WERI-Rb-1 (cell line): ENCODE data around the gene CD93.
A peak's percentile ranks its signal among the peaks of the same experiment; 100 is the strongest.

Source experiments
- DNase-seq: peaks from one replicate; pipeline ENCODE4 v3.0.0-alpha.2; 2020
- H3K27ac ChIP-seq: fragments of 250-450 bp; sonication (Bioruptor Pico); 2 replicates; pipeline ENCODE4 v1.5.1; 2020; ENCODE audit warnings: mild to moderate bottlenecking, moderate library complexity
- H3K27me3 ChIP-seq: fragments of 250-450 bp; sonication (Bioruptor Pico); 2 replicates; pipeline ENCODE4 v1.5.1; 2021; ENCODE audit warnings: mild to moderate bottlenecking, low read depth, moderate library complexity; ENCODE audit not compliant: insufficient read depth, severe bottlenecking
- H3K36me3 ChIP-seq: fragments of 250-450 bp; sonication (Bioruptor Pico); 2 replicates; pipeline ENCODE4 v1.5.1; 2020; ENCODE audit warnings: mild to moderate bottlenecking, moderate library complexity
- H3K4me3 ChIP-seq: 2 replicates; pipeline ENCODE4 v1.5.1; 2011; ENCODE audit warnings: low read depth, mild to moderate bottlenecking, control low read depth, low read length
- H3K9me3 ChIP-seq: fragments of 250-450 bp; sonication (Bioruptor Pico); 2 replicates; pipeline ENCODE4 v1.5.1; 2021; ENCODE audit warnings: mild to moderate bottlenecking, moderate library complexity; ENCODE audit not compliant: severe bottlenecking
- TF ChIP-seq, protein P1 (sequence below): IDR thresholded peaks from 2 replicates; pipeline ENCODE4 v1.5.1; 2011; ENCODE audit warnings: low read depth, mild to moderate bottlenecking, control low read depth, inconsistent platforms, low read length

The CD93 gene

DNA sequence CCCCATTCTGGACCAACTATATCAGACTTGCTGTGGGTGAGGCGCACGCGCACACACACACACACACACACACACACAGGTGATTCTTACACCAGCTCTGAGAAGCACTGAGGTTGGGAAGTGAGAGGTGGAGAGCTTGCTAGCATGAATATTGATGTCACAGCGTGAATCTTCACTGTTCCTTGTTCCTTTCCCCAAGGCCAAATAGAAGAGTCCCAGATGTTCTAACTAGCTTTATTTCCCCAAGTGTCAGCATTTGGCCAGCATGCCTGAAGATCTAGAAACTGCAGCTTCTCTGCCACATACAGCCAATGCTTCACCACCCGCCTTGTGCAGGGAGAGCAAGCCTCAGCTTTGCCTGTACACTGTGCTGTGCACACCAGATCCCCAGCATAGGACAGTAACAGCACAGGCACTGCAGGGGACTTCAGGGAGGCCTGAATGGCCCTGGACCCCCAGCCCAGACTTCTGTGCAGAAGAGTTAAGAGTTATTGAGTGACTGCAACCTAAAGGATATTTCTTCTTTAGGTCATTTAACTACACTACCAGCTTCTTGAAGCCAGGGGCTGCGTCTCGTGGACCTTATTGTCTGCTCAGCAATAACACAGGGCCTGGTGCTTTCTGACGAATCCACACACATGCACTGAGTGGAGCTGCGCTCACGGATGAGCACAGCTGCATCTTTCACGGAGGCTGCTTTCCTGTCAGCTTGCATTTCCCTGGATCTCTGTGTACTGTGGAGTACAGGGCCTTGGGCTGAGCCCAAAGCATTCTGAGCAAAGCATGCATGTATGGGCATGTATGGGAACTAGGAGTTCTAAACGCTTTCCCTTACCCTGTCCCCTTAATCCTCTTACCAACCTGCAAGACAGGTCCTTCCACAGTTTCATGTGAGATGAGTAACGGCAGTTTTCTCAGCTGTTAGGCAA, 13.9 kb upstream of the CD93 start:
- TF ChIP-seq, protein P1, sequence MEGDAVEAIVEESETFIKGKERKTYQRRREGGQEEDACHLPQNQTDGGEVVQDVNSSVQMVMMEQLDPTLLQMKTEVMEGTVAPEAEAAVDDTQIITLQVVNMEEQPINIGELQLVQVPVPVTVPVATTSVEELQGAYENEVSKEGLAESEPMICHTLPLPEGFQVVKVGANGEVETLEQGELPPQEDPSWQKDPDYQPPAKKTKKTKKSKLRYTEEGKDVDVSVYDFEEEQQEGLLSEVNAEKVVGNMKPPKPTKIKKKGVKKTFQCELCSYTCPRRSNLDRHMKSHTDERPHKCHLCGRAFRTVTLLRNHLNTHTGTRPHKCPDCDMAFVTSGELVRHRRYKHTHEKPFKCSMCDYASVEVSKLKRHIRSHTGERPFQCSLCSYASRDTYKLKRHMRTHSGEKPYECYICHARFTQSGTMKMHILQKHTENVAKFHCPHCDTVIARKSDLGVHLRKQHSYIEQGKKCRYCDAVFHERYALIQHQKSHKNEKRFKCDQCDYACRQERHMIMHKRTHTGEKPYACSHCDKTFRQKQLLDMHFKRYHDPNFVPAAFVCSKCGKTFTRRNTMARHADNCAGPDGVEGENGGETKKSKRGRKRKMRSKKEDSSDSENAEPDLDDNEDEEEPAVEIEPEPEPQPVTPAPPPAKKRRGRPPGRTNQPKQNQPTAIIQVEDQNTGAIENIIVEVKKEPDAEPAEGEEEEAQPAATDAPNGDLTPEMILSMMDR = no peak
- H3K4me3 ChIP-seq = no peak overlapping the region
- DNase-seq = peak; percentile 42
- H3K9me3 ChIP-seq = no peaks in the 10 kb centered on the region
- H3K36me3 ChIP-seq = no peaks in the 10 kb centered on the region
- peak overlapping the region; percentile 31; the same call in 1 of the 2 replicates for H3K27ac ChIP-seq
- H3K27me3 ChIP-seq = no peaks in the 10 kb centered on the region

DNA sequence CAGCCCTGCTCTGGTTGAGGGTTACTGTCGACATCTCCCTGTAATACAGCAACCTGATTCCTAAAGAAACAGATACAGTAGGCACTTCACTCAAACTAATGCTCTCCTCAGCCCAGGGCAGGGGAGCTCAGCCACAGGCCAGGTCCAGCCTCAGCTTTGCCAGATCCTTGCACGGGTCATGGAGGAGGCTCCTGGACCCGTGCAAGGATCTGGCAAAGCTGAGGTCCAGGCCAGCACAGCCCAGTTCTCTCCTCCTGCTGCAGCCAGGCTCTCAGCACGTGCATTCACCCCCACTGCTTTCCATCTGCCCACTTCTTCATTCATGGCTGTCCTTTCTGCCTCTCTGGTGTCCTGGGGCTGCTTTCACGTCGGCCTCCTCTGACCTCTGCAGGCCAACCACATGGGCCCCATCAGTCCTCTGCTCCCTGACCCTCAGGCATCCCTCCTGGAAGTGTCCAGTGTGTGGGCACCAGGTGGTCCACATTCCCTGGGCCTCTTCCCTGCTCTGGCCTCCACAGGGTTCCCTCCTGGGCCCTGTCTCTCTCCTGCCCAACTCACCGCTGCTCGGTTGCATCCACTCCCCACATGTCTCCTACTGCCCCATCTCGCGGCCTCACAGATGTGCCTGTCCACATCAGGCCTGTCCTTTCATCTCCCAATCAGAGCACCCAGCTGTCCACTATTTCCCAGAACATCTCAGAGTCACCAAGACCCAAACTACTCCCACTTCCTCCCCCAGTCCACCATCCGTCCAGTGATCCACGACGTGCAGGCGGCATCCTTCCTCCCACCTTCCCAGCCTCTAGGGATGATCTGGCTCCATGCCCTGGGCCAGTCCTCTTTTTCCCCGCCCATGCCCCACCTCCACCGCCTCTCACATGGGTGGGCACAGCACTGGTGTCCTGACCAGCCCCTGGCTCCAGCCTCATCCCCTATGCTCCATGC, 11.8 kb upstream of the CD93 start:
- TF ChIP-seq, protein P1 = no peak
- no peaks in the 10 kb centered on the region for H3K9me3 ChIP-seq
- H3K27me3 ChIP-seq = no peaks in the 10 kb centered on the region
- H3K27ac ChIP-seq = no peak overlapping the region
- DNase-seq = no peak
- no peak overlapping the region for H3K4me3 ChIP-seq
- no peaks in the 10 kb centered on the region for H3K36me3 ChIP-seq

DNA sequence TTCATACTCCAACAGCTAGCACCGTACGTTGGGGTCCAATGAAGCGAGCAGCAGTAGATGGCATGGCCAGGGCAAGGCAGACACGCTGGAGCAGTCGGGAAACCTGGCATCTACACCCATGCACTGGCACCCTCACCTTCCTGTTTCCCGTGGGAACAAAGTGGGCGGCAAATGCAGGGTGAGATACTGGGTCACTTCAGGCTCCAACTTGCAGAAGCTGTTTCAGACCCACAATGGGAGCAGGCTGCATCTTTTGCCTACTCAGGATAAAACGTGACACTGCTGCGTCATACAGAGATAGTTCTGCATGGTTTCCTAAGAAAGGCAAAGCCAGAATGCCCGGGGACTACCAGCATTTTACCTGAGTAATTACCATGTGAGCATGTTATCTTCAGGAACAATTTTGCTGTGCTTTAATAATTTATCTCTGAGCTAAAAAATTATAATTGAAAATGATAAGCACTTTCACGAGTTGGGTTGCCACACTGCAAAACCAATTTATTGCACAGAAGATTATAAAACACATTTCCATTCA, 10.9 kb upstream of the CD93 start:
- no peaks in the 10 kb centered on the region for H3K36me3 ChIP-seq
- no peaks in the 10 kb centered on the region for H3K9me3 ChIP-seq
- H3K27me3 ChIP-seq = no peaks in the 10 kb centered on the region
- DNase-seq = no peak
- TF ChIP-seq, protein P1 = no peak
- H3K27ac ChIP-seq = no peak overlapping the region
- no peak overlapping the region for H3K4me3 ChIP-seq

DNA sequence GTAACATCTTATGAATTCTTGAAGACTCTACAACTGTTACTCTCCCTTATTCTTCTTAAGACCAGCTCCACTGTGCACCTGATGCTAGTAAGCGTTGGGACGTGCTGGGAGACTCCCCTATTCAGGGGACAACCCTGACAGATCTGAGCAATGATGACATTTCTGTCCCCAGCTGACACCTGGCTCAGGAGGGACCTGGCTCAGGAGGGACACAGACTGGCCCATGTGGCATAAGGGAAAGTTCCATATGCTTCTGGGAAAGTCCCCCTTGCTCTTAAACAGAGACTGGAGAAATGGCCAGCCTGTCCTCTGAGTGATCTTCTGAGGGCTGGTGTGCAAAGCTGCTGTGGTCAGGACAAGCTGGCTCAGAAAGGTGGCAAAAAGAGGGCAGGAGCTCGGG, 10.0 kb upstream of the CD93 start:
- H3K27ac ChIP-seq = no peak overlapping the region
- no peaks in the 10 kb centered on the region for H3K9me3 ChIP-seq
- H3K36me3 ChIP-seq = no peaks in the 10 kb centered on the region
- no peak for DNase-seq
- H3K27me3 ChIP-seq = no peaks in the 10 kb centered on the region
- no peak overlapping the region for H3K4me3 ChIP-seq
- TF ChIP-seq, protein P1 = no peak

DNA sequence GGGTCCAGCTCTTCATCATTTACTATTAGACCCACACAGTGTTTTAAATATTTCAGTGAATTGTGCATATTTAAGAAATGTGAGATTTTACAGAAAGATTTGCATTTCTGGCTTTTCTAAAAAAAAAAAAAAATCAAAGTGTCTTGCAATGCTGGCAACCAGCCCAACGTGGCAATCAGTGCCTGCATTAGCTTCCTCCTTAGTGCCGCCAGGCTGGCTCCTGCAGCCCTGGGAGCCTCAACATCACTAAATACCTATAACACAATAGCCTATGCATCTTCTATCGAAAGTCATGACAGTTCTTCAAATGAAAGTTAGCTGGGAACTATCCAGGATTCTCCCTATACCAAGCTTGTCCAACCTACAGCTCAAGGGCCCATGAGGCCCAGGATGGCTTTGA, 9.4 kb upstream of the CD93 start:
- no peak overlapping the region for H3K4me3 ChIP-seq
- TF ChIP-seq, protein P1 = no peak
- H3K27me3 ChIP-seq = no peaks in the 10 kb centered on the region
- H3K27ac ChIP-seq = no peak overlapping the region
- H3K36me3 ChIP-seq = no peaks in the 10 kb centered on the region
- no peaks in the 10 kb centered on the region for H3K9me3 ChIP-seq
- no peak for DNase-seq
